WTC11 (cell line): ENCODE results near the gene NDUFC2. TPM values are rescaled to one million over a fixed set of nuclear protein-coding genes. Genes with fewer than 3 reads are reported as not detected.
A peak's percentile ranks its signal among the peaks of the same experiment; 100 is the strongest.

Experiments
- ATAC-seq: fragments of 200-7000 bp; cut with Tn5 transposase; 2 replicates; pipeline ENCODE4 v1.10.0; 2021; ENCODE audit warnings: mild to moderate bottlenecking, moderate library complexity
- CTCF ChIA-PET: fragments of 300-600 bp; sonication (Branson Sonifier 250); formaldehyde crosslinking; loops from one replicate; lab custom pipeline; 2021; ENCODE audit warnings: antibody characterized with exemption; lab: Charles Lee
- POLR2A ChIA-PET: fragments of 350-600 bp; sonication (Branson Sonifier 250); formaldehyde crosslinking; loops from one replicate; lab custom pipeline; 2021; ENCODE audit warnings: antibody characterized with exemption; lab: Charles Lee
- DNase-seq: peaks from one replicate; pipeline ENCODE4 v3.0.0; 2021; ENCODE audit warnings: low spot score
- H3K27ac Mint-ChIP-seq: 2 replicates; pipeline ENCODE4 v1.8.0; 2021; ENCODE audit warnings: mixed read lengths
- H3K27me3 Mint-ChIP-seq: 2 replicates; pipeline ENCODE4 v1.8.0; 2021; ENCODE audit warnings: low read depth, mild to moderate bottlenecking, moderate library complexity, mixed read lengths
- H3K36me3 Mint-ChIP-seq: 2 replicates; pipeline ENCODE4 v1.8.0; 2021; ENCODE audit warnings: mixed read lengths
- H3K4me1 Mint-ChIP-seq: 2 replicates; pipeline ENCODE4 v1.8.0; 2022; ENCODE audit warnings: mixed read lengths
- H3K4me3 Mint-ChIP-seq: 2 replicates; pipeline ENCODE4 v1.8.0; 2021; ENCODE audit warnings: mild to moderate bottlenecking, moderate library complexity, mixed read lengths
- H3K9me3 Mint-ChIP-seq: 2 replicates; pipeline ENCODE4 v1.8.0; 2021; ENCODE audit warnings: mixed read lengths
- ATF6 ChIP-seq: sonication (generic); formaldehyde crosslinking; IDR thresholded peaks from 2 replicates; pipeline ENCODE4 v1.8.1; 2023; ENCODE audit warnings: mild to moderate bottlenecking, missing genetic modification reagents
- CREM ChIP-seq: sonication (generic); formaldehyde crosslinking; IDR thresholded peaks from 2 replicates; pipeline ENCODE4 v1.8.1; 2022; ENCODE audit warnings: mild to moderate bottlenecking, missing genetic modification reagents, moderate library complexity
- IRF2 ChIP-seq: sonication (generic); formaldehyde crosslinking; IDR thresholded peaks from 2 replicates; pipeline ENCODE4 v1.8.0; 2022; ENCODE audit warnings: low read depth, missing genetic modification reagents, borderline replicate concordance
- JUN ChIP-seq: sonication (generic); formaldehyde crosslinking; IDR thresholded peaks from 2 replicates; pipeline ENCODE4 v1.8.0; 2023; ENCODE audit warnings: mild to moderate bottlenecking, missing genetic modification reagents
- KAT7 ChIP-seq: sonication (generic); formaldehyde crosslinking; IDR thresholded peaks from 2 replicates; pipeline ENCODE4 v1.8.1; 2023; ENCODE audit warnings: missing genetic modification reagents, mild to moderate bottlenecking, borderline replicate concordance
- MYBL2 ChIP-seq: sonication (generic); formaldehyde crosslinking; IDR thresholded peaks from 2 replicates; pipeline ENCODE4 v1.8.1; 2023; ENCODE audit warnings: mild to moderate bottlenecking, moderate library complexity, missing genetic modification reagents
- NFATC4 ChIP-seq: fragments of 250-450 bp; sonication (Bioruptor Pico); IDR thresholded peaks from 2 replicates; pipeline ENCODE4 v1.9.0; 2021; ENCODE audit warnings: mild to moderate bottlenecking
- RELA ChIP-seq: sonication (generic); formaldehyde crosslinking; IDR thresholded peaks from 2 replicates; pipeline ENCODE4 v1.8.1; 2022; ENCODE audit warnings: missing genetic modification reagents, mild to moderate bottlenecking, borderline replicate concordance
- RORB ChIP-seq: fragments of 250-450 bp; sonication (Bioruptor Pico); IDR thresholded peaks from 2 replicates; pipeline ENCODE4 v1.9.0; 2021; ENCODE audit warnings: mild to moderate bottlenecking
- SMAD3 ChIP-seq: sonication (generic); formaldehyde crosslinking; IDR thresholded peaks from 2 replicates; pipeline ENCODE4 v1.8.0; 2022; ENCODE audit warnings: missing genetic modification reagents, mild to moderate bottlenecking, borderline replicate concordance
- TCF7 ChIP-seq: sonication (generic); formaldehyde crosslinking; IDR thresholded peaks from 2 replicates; pipeline ENCODE4 v1.8.0; 2022; ENCODE audit warnings: mild to moderate bottlenecking, low read depth, missing genetic modification reagents, moderate library complexity
- TEAD1 ChIP-seq: sonication (generic); formaldehyde crosslinking; IDR thresholded peaks from 2 replicates; pipeline ENCODE4 v1.8.0; 2022; ENCODE audit warnings: mild to moderate bottlenecking, missing genetic modification reagents
- ZNF138 ChIP-seq: sonication (generic); formaldehyde crosslinking; conservative IDR thresholded peaks from 2 replicates; pipeline ENCODE4 v1.8.1; 2022; ENCODE audit warnings: mild to moderate bottlenecking, moderate library complexity, missing genetic modification reagents
- ZNF317 ChIP-seq: sonication (generic); formaldehyde crosslinking; IDR thresholded peaks from 2 replicates; pipeline ENCODE4 v1.8.1; 2023; ENCODE audit warnings: low read depth, mild to moderate bottlenecking, moderate library complexity, missing genetic modification reagents, borderline replicate concordance
- ZNF532 ChIP-seq: fragments of 250-450 bp; sonication (Bioruptor Pico); IDR thresholded peaks from 2 replicates; pipeline ENCODE4 v1.9.0; 2021; ENCODE audit warnings: mild to moderate bottlenecking, borderline replicate concordance
- ZNF671 ChIP-seq: fragments of 250-450 bp; sonication (Bioruptor Pico); IDR thresholded peaks from 2 replicates; pipeline ENCODE4 v1.8.0; 2021; ENCODE audit warnings: mild to moderate bottlenecking
- total RNA-seq: library from RNA; stranded (reverse); gene quantifications from 3 replicates; pipeline ENCODE4 v1.2.3, GENCODE V29; 2021
- TF ChIP-seq, protein P1 (sequence below): sonication (generic); formaldehyde crosslinking; conservative IDR thresholded peaks from 2 replicates; pipeline ENCODE4 v1.8.1; 2023; ENCODE audit warnings: mild to moderate bottlenecking, low read depth, missing genetic modification reagents, moderate library complexity
- TF ChIP-seq, protein P2 (sequence below): fragments of 200-600 bp; IDR thresholded peaks from 2 replicates; pipeline ENCODE4 v1.8.0; 2022; ENCODE audit warnings: antibody characterized with exemption
- TF ChIP-seq, protein P3 (sequence below): sonication (generic); formaldehyde crosslinking; conservative IDR thresholded peaks from 2 replicates; pipeline ENCODE4 v1.8.1; 2022; ENCODE audit warnings: mild to moderate bottlenecking, missing genetic modification reagents
- TF ChIP-seq, protein P4 (sequence below): sonication (generic); formaldehyde crosslinking; IDR thresholded peaks from 2 replicates; pipeline ENCODE4 v1.8.0; 2023; ENCODE audit warnings: missing genetic modification reagents
- TF ChIP-seq, protein P5 (sequence below): fragments of 250-450 bp; sonication (Bioruptor Pico); IDR thresholded peaks from 2 replicates; pipeline ENCODE4 v2.1.2; 2022; ENCODE audit warnings: mild to moderate bottlenecking, moderate library complexity

The NDUFC2 gene
- total RNA-seq, 1 experiment from 2014 or later, result 215 TPM

GRCh38 chr11:78022397-78023396 is 57.0 kb downstream of the NDUFC2 start, which contains the start of gene KCTD14 (continued):
- TF ChIP-seq, protein P1, sequence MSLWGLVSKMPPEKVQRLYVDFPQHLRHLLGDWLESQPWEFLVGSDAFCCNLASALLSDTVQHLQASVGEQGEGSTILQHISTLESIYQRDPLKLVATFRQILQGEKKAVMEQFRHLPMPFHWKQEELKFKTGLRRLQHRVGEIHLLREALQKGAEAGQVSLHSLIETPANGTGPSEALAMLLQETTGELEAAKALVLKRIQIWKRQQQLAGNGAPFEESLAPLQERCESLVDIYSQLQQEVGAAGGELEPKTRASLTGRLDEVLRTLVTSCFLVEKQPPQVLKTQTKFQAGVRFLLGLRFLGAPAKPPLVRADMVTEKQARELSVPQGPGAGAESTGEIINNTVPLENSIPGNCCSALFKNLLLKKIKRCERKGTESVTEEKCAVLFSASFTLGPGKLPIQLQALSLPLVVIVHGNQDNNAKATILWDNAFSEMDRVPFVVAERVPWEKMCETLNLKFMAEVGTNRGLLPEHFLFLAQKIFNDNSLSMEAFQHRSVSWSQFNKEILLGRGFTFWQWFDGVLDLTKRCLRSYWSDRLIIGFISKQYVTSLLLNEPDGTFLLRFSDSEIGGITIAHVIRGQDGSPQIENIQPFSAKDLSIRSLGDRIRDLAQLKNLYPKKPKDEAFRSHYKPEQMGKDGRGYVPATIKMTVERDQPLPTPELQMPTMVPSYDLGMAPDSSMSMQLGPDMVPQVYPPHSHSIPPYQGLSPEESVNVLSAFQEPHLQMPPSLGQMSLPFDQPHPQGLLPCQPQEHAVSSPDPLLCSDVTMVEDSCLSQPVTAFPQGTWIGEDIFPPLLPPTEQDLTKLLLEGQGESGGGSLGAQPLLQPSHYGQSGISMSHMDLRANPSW (CRISPR knock-in tag), result 0 out of 2 replicates have a peak, but pooled peaks have one; percentile 5
- TF ChIP-seq SMAD3 (CRISPR knock-in tag) (0 out of 2 replicates have a peak, but pooled peaks have one; percentile 39), RORB (no peak), RELA (CRISPR knock-in tag) (no peak)
- TF ChIP-seq, protein P2, sequence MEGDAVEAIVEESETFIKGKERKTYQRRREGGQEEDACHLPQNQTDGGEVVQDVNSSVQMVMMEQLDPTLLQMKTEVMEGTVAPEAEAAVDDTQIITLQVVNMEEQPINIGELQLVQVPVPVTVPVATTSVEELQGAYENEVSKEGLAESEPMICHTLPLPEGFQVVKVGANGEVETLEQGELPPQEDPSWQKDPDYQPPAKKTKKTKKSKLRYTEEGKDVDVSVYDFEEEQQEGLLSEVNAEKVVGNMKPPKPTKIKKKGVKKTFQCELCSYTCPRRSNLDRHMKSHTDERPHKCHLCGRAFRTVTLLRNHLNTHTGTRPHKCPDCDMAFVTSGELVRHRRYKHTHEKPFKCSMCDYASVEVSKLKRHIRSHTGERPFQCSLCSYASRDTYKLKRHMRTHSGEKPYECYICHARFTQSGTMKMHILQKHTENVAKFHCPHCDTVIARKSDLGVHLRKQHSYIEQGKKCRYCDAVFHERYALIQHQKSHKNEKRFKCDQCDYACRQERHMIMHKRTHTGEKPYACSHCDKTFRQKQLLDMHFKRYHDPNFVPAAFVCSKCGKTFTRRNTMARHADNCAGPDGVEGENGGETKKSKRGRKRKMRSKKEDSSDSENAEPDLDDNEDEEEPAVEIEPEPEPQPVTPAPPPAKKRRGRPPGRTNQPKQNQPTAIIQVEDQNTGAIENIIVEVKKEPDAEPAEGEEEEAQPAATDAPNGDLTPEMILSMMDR, result no peak

DNA sequence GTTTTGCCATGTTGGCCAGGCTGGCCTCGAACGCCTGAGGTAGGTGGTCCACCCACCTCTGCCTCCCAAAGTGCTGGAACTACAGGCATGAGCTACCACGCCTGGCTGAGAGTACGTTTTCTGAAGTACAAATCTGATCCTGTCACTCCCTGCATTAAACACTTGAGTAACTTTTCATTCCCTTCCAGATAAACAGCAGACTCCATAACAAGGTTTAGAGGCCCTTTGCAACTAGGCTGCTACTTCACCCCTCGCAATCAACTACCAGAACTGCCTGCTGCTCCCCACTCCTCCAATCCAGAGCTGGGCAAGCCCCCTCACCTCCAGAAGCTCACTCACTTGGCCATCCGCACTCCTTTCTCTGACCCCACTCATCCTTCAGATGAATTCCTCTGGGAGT is 58.1 kb downstream of the NDUFC2 start:
- H3K4me3 Mint-ChIP-seq, result no peak overlapping the region
- CTCF ChIA-PET, result interaction anchor here (0.7 to 1.8 kb wide), 5 partner anchors 9 to 473 kb away, joined by 3 to 12 read pairs (median 4); no protein-coding TSS in a partner anchor
- H3K27ac Mint-ChIP-seq, result no peak overlapping the region

More for the DNA sequence above, 58.1 kb downstream of the NDUFC2 start:
- POLR2A ChIA-PET, result interaction anchor here (1.0 kb wide), 1 partner anchor 27 kb away, joined by 5 read pairs; no protein-coding TSS in a partner anchor
- Mint-ChIP-seq H3K27me3 (no peaks in the 10 kb centered on the region; the same call in 1 of the 2 replicates), H3K36me3 (peaks cover 2% of the 10 kb centered on the region; the same call in 1 of the 2 replicates), H3K4me1 (peaks cover 24% of the 10 kb centered on the region), H3K9me3 (no peaks in the 10 kb centered on the region)
- ATAC-seq (no peak), DNase-seq (no peak)
- no peak for TF ChIP-seq ZNF532
- no peak for TF ChIP-seq TCF7 (CRISPR knock-in tag)
- TF ChIP-seq SMAD3 (CRISPR knock-in tag), result no peak
- TF ChIP-seq CREM (CRISPR knock-in tag), result no peak
- TF ChIP-seq ATF6 (CRISPR knock-in tag), result no peak
- no peak for TF ChIP-seq IRF2 (CRISPR knock-in tag)
- TF ChIP-seq, protein P3, sequence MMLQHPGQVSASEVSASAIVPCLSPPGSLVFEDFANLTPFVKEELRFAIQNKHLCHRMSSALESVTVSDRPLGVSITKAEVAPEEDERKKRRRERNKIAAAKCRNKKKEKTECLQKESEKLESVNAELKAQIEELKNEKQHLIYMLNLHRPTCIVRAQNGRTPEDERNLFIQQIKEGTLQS (CRISPR knock-in tag), result no peak
- TF ChIP-seq MYBL2 (CRISPR knock-in tag), result no peak
- no peak for TF ChIP-seq KAT7
- TF ChIP-seq ZNF317 (CRISPR knock-in tag), result no peak
- TF ChIP-seq NFATC4, result no peak
- no peak for TF ChIP-seq JUN (CRISPR knock-in tag)
- TF ChIP-seq ZNF671, result no peak
- TF ChIP-seq, protein P4, sequence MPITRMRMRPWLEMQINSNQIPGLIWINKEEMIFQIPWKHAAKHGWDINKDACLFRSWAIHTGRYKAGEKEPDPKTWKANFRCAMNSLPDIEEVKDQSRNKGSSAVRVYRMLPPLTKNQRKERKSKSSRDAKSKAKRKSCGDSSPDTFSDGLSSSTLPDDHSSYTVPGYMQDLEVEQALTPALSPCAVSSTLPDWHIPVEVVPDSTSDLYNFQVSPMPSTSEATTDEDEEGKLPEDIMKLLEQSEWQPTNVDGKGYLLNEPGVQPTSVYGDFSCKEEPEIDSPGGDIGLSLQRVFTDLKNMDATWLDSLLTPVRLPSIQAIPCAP (CRISPR knock-in tag), result no peak
- TF ChIP-seq TEAD1 (CRISPR knock-in tag), result no peak
- TF ChIP-seq, protein P5, sequence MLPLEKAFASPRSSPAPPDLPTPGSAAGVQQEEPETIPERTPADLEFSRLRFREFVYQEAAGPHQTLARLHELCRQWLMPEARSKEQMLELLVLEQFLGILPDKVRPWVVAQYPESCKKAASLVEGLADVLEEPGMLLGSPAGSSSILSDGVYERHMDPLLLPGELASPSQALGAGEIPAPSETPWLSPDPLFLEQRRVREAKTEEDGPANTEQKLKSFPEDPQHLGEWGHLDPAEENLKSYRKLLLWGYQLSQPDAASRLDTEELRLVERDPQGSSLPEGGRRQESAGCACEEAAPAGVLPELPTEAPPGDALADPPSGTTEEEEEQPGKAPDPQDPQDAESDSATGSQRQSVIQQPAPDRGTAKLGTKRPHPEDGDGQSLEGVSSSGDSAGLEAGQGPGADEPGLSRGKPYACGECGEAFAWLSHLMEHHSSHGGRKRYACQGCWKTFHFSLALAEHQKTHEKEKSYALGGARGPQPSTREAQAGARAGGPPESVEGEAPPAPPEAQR, result no peak
- no peak for TF ChIP-seq ZNF138 (CRISPR knock-in tag)
